ENCODE results near the gene LYG1. TPM values are rescaled to one million over a fixed set of nuclear protein-coding genes. Genes with fewer than 3 reads are reported as not detected.

The LYG1 gene
- total and polyA plus RNA-seq, 2 of the 13 experiments (the other 11 are each of a cell fraction or from before 2014, with no cell fraction given) = 1.00 to 2.9 TPM

DNA sequence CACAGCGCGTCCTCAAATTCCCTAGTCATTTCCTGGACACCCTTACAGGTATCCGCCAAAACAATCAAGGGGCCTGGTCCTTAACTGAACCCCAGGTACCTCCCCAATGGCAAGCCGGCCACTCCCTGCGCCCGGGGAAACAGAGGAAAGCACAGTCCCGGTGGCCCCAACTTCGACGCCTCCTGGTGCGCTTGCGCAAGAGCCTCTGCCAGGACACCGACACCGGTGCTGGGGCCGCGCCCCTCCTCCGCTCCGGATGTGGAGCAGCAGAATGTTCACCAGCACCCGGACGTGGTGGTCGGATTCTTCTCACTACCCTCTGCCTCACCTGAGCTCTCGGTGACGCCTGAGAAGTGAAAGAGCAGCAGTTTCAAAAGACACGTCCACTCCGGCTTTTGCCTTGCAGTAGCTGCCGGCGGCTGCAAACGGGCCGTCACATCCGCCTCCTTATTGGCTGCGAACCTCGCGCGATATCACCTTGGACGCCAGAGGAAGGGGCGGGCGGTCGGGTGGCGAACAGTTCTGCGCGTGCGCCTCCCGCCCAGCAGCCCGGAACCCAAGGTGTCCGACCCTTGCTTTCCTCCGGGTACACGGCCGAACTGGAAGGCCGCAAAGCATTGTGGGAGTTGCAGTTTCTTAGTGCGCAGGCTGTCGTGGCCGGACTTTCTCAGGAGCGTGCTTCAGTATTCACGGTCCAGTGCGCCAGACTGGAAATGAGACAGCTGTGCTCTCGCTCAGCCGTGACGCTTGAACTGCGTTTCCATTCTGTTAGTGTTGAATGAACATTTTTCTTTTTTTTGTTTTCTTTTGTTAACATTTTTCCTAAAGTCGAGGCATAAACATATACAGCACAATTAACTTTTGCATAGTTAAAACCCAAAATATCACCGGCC, 35.2 kb upstream of the LYG1 start, which contains the start of gene TXNDC9 (continued):
- TF ChIP-seq, protein P1, sequence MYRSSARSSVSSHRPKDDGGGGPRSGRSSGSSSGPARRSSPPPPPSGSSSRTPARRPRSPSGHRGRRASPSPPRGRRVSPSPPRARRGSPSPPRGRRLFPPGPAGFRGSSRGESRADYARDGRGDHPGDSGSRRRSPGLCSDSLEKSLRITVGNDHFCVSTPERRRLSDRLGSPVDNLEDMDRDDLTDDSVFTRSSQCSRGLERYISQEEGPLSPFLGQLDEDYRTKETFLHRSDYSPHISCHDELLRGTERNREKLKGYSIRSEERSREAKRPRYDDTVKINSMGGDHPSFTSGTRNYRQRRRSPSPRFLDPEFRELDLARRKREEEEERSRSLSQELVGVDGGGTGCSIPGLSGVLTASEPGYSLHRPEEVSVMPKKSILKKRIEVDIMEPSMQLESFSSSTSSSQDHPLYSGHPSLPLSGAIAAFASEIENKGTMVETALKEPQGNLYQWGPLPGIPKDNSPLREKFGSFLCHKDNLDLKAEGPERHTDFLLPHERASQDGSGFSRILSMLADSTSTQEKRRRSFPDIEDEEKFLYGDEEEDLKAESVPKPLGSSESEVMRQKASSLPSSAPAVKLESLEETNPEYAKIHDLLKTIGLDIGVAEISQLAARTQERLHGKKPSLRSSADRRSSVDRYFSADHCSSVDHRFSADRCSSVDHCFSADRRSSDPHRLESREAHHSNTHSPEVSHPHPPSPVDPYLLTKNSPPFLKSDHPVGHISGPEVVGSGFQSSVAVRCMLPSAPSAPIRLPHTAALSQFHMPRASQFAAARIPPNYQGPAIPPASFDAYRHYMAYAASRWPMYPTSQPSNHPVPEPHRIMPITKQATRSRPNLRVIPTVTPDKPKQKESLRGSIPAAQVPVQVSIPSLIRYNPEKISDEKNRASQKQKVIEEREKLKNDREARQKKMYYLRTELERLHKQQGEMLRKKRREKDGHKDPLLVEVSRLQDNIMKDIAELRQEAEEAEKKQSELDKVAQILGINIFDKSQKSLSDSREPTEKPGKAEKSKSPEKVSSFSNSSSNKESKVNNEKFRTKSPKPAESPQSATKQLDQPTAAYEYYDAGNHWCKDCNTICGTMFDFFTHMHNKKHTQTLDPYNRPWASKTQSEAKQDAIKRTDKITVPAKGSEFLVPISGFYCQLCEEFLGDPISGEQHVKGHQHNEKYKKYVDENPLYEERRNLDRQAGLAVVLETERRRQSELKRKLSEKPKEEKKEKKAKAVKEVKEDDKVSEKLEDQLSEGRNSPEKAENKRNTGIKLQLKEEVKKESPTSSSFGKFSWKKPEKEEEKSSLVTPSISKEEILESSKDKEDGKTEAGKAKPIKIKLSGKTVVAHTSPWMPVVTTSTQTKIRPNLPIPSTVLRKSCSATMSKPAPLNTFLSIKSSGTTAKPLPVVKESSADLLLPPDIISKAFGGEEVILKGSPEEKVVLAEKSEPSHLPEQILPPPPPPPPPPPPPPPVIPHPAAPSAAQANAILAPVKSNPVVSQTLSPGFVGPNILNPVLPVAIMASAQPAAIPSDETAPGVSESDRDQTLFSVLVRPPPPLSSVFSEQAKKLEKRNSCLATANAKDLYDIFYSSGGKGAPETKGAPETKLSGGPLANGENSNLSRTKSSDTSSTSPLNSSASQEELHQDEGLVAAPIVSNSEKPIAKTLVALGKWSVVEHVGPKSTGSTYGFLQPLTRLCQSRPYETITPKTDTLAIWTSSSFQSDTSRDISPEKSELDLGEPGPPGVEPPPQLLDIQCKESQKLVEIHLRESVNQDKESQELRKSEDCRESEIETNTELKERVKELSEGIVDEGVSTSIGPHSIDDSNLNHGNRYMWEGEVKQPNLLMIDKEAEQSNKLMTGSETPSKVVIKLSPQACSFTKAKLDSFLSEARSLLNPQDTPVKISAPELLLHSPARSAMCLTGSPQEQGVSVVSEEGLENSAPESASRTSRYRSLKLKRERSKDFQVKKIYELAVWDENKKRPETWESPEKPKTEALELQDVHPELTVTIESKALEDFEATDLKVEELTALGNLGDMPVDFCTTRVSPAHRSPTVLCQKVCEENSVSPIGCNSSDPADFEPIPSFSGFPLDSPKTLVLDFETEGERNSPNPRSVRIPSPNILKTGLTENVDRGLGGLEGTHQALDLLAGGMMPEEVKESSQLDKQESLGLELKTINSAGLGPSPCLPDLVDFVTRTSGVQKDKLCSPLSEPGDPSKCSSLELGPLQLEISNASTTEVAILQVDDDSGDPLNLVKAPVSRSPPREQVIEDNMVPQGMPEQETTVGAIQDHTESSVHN (CRISPR knock-in tag; IDR thresholded peaks at IDR 0.05) = peak; percentile 31; the same call in 1 of the 2 replicates
- TF ChIP-seq ZNF337 (CRISPR knock-in tag; IDR thresholded peaks at IDR 0.05; ENCODE audit: borderline replicate concordance, low read depth) (peak; percentile 84; the same call in 1 of the 2 replicates), KAT7 (CRISPR knock-in tag; IDR thresholded peaks at IDR 0.05; ENCODE audit: borderline replicate concordance) (no peak), ZNF891 (CRISPR knock-in tag; IDR thresholded peaks at IDR 0.05) (peak; percentile 85; the same call in 1 of the 2 replicates), KAT8 (CRISPR knock-in tag; IDR thresholded peaks at IDR 0.05) (peak; percentile 98), SP5 (CRISPR knock-in tag; IDR thresholded peaks at IDR 0.05; ENCODE audit: borderline replicate concordance, low read depth) (no peak), ZNF180 (CRISPR knock-in tag; IDR thresholded peaks at IDR 0.05; ENCODE audit: borderline replicate concordance, low read depth) (no peak), ZNF235 (CRISPR knock-in tag; IDR thresholded peaks at IDR 0.05; ENCODE audit: borderline replicate concordance) (peak; percentile 49; the same call in 1 of the 2 replicates)
- TF ChIP-seq, protein P2, sequence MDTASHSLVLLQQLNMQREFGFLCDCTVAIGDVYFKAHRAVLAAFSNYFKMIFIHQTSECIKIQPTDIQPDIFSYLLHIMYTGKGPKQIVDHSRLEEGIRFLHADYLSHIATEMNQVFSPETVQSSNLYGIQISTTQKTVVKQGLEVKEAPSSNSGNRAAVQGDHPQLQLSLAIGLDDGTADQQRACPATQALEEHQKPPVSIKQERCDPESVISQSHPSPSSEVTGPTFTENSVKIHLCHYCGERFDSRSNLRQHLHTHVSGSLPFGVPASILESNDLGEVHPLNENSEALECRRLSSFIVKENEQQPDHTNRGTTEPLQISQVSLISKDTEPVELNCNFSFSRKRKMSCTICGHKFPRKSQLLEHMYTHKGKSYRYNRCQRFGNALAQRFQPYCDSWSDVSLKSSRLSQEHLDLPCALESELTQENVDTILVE (CRISPR knock-in tag; IDR thresholded peaks at IDR 0.05) = peak; percentile 98
- TF ChIP-seq, protein P3, sequence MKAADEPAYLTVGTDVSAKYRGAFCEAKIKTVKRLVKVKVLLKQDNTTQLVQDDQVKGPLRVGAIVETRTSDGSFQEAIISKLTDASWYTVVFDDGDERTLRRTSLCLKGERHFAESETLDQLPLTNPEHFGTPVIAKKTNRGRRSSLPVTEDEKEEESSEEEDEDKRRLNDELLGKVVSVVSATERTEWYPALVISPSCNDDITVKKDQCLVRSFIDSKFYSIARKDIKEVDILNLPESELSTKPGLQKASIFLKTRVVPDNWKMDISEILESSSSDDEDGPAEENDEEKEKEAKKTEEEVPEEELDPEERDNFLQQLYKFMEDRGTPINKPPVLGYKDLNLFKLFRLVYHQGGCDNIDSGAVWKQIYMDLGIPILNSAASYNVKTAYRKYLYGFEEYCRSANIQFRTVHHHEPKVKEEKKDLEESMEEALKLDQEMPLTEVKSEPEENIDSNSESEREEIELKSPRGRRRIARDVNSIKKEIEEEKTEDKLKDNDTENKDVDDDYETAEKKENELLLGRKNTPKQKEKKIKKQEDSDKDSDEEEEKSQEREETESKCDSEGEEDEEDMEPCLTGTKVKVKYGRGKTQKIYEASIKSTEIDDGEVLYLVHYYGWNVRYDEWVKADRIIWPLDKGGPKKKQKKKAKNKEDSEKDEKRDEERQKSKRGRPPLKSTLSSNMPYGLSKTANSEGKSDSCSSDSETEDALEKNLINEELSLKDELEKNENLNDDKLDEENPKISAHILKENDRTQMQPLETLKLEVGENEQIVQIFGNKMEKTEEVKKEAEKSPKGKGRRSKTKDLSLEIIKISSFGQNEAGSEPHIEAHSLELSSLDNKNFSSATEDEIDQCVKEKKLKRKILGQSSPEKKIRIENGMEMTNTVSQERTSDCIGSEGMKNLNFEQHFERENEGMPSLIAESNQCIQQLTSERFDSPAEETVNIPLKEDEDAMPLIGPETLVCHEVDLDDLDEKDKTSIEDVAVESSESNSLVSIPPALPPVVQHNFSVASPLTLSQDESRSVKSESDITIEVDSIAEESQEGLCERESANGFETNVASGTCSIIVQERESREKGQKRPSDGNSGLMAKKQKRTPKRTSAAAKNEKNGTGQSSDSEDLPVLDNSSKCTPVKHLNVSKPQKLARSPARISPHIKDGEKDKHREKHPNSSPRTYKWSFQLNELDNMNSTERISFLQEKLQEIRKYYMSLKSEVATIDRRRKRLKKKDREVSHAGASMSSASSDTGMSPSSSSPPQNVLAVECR (CRISPR knock-in tag; IDR thresholded peaks at IDR 0.05; ENCODE audit: borderline replicate concordance) = peak; percentile 96
- TF ChIP-seq, protein P4, sequence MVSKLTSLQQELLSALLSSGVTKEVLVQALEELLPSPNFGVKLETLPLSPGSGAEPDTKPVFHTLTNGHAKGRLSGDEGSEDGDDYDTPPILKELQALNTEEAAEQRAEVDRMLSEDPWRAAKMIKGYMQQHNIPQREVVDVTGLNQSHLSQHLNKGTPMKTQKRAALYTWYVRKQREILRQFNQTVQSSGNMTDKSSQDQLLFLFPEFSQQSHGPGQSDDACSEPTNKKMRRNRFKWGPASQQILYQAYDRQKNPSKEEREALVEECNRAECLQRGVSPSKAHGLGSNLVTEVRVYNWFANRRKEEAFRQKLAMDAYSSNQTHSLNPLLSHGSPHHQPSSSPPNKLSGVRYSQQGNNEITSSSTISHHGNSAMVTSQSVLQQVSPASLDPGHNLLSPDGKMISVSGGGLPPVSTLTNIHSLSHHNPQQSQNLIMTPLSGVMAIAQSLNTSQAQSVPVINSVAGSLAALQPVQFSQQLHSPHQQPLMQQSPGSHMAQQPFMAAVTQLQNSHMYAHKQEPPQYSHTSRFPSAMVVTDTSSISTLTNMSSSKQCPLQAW (CRISPR knock-in tag; IDR thresholded peaks at IDR 0.05) = peak; percentile 99
